ENCODE data around the gene MRPS11.

GRCh38 chr15:88438181-88438580 is 29.3 kb upstream of the MRPS11 start:
- TF ChIP-seq, protein P1, sequence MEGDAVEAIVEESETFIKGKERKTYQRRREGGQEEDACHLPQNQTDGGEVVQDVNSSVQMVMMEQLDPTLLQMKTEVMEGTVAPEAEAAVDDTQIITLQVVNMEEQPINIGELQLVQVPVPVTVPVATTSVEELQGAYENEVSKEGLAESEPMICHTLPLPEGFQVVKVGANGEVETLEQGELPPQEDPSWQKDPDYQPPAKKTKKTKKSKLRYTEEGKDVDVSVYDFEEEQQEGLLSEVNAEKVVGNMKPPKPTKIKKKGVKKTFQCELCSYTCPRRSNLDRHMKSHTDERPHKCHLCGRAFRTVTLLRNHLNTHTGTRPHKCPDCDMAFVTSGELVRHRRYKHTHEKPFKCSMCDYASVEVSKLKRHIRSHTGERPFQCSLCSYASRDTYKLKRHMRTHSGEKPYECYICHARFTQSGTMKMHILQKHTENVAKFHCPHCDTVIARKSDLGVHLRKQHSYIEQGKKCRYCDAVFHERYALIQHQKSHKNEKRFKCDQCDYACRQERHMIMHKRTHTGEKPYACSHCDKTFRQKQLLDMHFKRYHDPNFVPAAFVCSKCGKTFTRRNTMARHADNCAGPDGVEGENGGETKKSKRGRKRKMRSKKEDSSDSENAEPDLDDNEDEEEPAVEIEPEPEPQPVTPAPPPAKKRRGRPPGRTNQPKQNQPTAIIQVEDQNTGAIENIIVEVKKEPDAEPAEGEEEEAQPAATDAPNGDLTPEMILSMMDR (IDR thresholded peaks at IDR 0.05), result no peak
- TF ChIP-seq POLR2A (IDR thresholded peaks at IDR 0.05) (no peak), POLR2AphosphoS5 (IDR thresholded peaks at IDR 0.05) (no peak)
